HG03520 (cell line): ENCODE measurements around the gene SLC47A2.
"Not testable (repeated sequence)": the region's sequence is repeated elsewhere in the genome, so short reads cannot be mapped to it uniquely, and the experiment has no call there.

ENCODE experiments used
- ATAC-seq: cut with Tn5 transposase; IDR thresholded peaks from one replicate; pipeline ENCODE4 v1.9.1; 2021; ENCODE audit warnings: mild to moderate bottlenecking, moderate library complexity; ENCODE audit not compliant: unreplicated experiment

The SLC47A2 gene, protein sequence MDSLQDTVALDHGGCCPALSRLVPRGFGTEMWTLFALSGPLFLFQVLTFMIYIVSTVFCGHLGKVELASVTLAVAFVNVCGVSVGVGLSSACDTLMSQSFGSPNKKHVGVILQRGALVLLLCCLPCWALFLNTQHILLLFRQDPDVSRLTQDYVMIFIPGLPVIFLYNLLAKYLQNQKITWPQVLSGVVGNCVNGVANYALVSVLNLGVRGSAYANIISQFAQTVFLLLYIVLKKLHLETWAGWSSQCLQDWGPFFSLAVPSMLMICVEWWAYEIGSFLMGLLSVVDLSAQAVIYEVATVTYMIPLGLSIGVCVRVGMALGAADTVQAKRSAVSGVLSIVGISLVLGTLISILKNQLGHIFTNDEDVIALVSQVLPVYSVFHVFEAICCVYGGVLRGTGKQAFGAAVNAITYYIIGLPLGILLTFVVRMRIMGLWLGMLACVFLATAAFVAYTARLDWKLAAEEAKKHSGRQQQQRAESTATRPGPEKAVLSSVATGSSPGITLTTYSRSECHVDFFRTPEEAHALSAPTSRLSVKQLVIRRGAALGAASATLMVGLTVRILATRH

DNA sequence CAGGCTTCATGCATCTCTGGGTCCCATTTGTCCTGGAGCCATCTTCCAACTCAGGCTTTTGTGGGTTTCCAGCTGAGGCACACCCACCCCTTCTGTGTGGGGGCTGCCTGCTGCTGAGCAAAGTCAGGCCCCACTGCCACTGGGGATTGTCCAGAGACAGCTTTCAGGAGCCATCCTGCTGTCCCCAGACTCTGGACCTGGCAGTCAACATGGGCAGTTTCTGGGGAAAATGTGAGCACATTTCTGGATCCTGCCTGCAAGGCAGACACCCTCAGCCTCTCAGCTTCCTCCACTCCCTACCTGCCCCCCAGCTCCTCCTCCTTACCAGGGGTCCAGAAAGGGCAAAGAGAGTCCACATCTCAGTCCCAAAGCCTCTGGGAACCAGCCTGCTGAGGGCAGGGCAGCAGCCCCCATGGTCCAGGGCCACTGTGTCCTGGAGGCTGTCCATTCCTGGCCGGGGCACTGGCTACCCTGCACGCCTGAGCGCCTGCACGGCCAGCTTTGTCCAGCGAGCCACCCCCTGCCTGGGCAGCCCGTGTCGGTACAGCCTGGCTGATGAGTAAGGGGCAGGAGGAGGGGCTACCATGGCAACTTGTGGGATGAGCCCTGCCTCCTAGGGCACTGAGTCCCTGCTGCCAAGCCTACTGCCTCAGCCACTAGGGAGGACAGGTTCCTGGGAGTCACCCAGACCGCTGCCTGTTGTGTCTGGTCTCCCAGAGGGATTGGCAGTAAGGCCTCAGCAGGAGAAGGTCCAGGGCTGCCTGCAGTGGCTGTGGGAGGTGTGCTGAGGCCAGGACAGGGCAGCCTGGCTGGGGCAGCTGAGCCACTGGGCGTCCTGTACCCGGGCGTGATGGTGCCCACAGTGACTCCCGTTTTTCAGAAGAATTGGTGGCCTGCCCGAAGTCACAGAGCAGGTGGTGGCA is at the start of gene SLC47A2:
TSS of gene SLC47A2 (minus strand) at position 477 of the 923 bp plus-strand sequence. CDS start at position 448, 29 bp downstream.
- no peak for ATAC-seq

DNA sequence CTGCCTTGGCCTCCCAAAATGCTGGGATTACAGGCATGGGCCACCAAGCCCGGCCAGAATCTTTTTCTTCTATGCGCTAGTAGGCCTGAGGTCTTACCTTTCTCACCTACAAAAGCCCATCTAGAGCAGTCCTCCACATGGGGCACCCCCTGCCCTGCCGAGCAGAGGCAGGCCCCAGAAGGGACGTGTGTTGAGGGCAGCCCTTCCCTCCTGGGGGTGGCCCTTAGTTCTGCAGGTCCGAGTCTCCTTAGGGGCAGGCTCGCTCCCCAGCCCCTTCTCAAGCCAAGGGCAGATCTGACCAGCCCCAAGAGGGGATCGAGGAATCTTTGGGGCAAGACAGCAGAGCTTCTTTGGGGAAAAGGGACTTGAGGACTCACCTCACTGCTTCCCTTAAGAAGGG is 49.6 kb upstream of the SLC47A2 start:
- no peak for ATAC-seq

DNA sequence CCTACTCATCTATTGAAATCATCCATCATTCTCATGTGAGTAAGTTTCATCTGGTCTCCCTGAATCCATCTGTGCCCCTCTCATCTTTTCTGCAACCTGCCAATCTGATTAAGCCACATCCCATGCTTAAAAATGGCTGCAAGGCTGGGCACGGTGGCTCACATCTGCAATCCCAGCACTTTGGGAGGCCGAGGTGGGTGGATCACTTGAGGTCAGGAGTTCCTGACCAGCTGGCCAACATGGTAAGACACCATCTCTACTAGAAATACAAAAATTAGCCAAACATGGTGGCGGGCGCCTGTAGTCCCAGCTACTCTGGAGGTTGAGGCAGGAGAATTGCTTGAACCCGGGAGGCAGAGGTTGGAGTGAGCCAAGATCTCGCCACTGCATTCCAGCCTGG is 47.6 kb upstream of the SLC47A2 start:
- ATAC-seq = not testable (repeated sequence)

DNA sequence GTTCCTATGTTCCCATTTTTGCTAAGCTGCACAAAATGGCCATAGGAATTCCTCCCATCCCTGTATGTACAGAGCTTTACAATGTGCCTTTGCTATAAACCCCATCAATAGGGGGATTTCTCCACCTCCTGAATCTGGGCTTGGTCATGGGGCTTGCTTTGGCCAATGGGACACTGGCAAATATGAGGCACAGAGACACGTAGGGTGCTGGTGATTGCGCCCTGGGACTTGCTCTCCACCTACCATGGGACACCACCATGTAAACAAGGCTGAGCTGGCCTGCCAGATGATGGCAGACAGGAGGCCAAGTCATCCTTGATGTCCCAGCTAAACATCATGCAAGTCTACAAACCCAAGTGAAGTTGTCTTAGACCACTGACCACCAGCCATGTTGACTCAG is 47.0 kb upstream of the SLC47A2 start:
- ATAC-seq = no peak

DNA sequence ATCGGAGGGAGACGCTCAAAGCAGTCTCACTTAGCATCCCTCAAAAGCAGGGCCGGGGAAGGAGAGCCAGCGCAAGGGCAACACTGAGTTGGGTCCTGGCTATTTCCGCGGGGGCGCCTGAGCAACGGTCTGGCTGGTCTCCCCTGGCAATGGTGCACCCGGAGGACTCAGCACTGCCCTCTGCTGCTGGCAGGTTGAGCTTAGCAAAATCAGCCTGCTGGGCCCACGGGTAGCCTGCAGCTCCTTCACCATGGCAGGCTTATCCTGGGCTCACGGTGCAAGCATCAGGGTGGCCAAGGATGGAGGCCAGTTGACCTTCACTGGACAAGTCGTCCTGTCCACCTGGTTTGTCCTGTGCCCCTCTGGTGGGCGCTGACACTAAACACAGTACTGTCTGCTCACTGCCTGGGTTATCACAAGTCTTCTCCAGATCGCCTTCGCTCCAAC is 46.2 kb upstream of the SLC47A2 start:
- no peak for ATAC-seq

DNA sequence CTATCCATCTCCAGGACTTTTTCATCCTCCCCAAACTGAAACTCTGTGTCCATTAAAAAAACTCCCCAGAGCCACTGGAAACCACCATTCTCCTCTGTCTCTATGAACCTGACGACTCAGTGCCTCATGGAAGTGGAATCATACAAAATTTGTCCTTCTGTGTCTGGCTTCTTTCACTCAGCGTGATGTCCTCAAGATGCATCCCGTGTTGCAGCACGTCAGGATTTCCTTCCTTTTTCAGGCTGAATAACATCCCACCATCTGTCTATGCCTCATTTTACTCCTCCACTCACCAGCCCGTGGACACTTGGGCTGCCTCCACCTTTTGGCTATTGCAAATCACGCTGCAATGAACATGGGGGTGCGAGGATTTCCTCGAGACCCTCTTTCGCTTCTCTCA is 44.4 kb upstream of the SLC47A2 start:
- ATAC-seq = no peak

DNA sequence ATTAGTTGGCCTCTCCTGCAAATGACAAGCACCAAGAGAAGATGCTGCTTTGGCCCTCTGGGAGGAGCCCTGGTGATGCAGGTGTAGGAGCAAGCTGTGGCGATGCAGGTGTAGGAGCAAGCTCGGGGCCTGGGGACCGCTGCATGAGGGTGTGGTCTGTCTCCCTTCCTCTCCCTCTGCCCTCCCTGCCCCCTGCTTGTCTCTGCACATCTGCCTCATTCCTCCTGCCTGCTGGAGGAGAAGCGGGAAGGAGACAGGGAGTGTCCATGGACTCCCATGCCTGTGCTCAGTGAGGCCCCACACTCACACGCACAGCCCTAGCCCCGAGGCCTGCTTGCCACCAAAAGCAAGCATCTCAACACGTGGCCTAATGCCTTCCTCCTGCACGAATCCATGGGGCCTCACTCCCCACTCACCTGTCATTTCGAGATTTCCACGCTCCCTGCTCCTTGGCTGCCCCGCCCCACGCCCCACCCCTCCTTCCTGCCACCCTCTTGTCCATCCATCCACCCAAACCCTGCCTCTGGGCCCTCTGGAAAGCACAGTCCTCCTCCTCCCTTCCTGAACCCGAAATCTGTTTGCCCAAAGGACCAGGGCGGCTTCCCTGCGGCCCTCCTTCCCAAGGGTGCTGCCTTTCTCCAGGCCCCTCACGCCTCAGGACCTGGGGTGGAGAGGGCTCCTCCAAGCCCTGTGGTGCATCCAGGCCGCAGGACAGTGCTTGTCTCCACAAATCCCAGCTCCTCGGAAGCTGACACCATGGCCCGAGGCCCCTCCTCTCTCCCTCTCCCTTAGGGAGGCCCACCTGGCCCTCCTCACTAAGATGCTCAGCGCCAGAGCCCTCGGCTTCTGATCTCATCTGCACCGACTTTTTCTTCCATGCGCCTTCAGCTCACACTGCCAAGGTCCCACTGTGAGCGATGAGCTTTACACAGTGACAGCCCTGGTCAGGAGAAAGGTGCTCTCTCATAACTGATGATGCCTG is 43.5 kb upstream of the SLC47A2 start:
- ATAC-seq = no peak

DNA sequence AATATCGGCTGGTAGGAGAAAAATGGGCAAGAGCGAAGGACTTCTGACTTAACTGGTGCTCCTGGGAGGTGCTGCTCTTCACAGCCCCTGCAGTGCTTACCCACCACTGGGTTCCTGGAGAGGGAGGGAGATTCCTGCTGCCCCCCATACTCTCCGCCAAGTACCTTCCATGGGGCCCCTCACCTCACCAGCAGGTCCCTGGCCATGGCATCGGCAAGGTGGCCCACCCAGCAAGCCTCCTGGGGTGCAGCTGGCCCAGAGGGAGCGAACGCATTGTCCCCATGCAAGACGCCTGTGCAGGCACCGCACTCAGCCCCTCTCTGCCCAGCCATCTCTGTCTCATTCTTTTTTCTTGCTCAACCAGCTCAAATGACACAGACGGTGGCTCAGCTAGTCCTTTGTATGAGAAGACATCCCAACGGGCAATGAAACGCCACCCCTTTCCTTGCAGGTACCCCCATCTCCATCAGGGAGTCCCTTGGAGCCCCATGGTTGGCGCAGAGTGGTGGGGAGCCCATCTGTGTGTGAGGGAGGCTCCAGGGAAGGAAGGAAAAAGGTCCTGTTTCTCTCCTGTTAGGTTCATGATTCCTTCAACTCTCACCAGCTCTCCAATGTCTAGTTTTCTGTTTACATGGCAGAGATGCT is 41.3 kb upstream of the SLC47A2 start:
- ATAC-seq = no peak

DNA sequence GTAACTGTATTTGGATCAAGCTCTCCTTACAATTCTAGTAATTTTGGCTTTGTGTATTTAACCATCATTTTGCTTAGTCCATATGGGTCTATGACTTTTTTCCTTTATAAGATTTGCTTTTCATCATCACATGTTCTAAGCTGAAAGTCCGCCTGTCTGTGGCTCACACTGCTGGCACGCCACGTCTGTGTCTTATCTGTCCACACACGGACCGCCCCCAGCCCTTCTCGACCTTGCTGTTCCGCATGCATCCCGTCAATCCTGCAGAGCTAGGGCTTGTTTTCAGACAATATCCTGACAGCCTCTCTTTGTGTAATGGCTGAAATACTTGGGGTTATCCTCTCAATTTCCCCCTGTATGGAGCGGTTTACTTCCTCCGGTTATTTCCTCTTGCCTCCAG is 40.2 kb upstream of the SLC47A2 start:
- ATAC-seq = no peak

DNA sequence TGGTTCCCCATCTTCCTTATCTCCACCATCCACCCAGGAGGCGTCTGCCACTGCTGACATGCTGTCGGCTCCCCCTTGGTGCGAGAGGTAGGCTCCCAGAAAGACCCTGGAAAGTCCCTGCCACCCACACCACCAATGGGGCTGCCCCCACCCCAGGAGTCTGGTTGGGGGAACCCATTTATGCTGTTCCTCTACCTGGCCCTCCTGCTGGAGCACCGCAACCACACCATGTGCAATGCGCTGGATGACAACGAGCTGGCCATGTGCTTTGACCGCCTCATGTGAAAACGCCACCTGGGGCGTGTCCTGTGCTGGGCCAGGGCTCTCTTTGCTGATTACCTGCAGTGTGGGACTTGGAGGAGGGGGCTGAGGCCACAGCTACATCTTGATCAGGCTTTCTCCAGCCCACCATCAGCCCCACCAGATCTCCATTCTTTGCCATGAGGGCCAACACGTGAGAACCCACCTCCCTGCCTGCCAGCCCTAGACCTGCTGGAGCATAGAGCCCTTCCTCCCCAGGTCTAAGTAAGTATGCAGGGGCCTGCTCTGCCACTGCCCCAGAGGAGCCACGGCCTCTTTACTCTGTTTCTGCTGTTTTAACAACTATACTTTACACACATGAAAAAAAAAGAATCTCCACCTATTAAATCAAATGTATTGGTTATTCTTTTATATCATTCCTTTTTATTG is 39.6 kb upstream of the SLC47A2 start:
- no peak for ATAC-seq

DNA sequence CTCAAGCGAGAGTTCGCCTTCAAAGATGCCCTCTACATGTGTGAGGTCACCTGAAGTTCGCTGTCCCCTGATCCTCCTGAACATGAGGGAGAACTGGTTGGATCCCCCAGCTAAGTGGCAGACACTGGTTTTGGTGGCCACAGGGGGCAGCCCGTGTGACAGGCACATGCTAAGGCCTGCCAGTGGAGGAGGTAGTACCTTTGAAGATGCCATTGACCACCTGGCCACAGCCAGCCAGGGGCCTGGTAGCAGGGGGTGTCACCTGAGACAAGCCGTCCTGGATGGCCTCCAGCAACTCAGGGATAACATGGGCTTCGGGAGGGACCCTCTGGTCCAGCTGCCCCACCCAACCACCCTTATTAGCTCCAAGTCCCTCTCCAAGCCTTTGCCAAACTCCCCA is 39.0 kb upstream of the SLC47A2 start:
- no peak for ATAC-seq

DNA sequence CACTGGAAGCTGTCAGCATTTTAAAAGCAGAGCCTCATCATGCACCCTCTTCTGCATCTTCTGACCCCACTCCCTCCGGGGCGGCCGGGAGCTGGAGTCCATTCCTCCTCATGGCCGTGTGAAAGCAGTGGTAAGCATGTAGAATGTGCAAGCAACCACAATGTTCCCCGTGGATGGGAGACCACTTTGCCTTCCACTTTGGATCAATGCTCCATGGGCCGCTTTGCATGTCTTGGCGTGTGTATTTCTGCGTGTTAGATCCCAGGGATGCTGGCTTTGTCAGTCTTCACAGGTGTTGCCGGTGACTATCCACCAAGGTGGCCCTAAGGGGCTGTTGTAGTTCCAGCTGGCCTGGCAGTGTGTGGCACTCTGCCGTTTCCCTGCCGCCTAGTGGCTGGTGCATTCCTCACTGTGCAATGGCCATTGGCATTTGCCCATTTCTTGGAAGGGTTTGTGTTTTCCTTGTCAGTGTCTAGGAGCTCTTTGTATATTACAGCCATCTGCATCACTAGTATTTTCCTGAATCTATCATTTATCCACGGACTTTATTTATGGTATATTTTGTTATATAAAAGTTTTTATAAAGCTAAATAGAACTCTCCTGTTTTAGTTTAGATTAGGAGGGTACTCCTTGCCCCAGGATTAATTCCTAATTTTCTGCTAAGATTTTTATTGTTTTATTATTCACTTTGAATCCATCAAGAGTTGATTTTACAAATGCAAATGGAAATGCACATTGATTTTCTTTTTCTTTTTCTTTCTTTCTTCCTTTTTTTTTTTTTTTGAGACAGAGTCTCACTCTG is 37.5 kb upstream of the SLC47A2 start:
- ATAC-seq = no peak

DNA sequence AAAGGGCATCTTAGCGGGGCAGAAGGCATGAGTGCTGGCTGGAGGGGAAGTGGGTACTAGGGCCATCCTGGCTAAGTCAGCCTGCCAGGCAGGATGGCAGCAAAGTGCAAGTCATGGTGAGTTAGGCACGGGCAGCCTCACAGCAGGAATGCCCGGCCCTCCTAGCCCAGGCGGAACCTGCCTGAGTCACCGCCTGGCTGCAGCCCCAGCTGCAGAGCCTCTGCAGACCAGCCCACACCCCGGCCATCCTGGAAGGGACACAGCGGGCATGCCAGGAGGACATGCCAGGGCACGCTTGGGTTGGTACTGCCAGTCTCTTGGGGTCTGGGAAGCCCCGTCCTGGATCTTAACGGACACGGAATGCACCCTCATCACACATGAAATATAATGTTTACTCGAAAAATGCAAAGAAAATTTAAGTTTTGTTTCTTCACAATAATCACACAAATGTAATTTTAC is 36.7 kb upstream of the SLC47A2 start:
- no peak for ATAC-seq

DNA sequence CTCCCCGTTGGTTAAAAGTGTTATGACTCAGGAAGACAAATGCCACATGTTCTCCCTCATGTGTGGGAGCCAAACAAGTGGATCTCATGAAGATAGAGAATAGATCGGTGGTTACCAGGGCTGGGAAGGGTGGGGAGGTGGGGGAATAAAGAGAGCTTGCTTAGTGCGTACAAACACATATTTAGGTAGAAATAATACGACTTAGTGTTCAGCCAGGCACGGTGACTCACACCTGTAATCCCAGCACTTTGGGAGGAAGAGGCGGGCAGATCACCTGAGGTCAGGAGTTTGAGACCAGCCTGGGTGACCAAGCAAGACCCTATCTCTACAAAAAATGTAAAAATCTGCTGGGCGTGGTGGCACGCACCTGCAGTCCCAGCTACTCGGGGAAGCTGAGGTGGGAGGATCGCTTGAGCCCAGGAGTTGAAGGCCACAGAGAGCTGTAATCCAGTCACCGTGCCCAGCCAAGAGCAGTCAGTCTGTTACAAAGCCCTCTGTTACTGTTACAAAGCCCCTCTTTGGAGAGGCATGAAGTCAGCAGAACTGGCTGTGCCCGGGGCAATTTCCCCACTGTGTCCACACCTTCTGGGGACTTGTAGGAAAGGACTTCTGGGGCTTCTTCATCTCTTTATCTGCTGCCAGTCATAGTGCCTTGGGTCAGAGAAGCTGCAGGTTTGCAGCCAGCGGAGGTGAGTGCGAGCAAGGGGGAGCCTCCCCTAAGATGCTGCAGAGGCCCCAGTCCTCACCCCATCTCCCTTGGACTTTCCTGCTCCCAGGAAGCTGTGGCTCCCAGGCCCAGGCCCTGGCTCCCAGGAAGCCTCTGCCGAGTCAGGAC is 36.0 kb upstream of the SLC47A2 start:
- ATAC-seq = no peak

DNA sequence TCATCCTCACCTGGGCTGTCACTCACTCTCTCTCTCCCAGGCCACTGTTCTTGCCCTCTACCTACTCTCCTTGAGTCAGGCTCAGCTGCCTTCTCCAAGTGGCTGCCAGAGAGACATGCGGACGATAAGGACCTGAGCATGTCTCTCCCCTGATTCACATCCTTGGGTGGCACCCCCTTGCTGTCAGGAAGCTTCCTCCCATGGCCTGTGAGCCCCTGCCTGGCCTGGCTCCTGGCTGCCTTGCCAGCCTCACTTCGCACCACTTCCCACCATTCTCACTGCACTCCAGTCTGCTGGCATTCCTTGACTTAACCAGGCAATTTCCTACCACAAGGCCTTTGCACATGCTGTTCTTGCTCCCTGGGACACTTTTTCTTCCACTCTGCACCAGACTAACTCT is 34.5 kb upstream of the SLC47A2 start:
- ATAC-seq = no peak

DNA sequence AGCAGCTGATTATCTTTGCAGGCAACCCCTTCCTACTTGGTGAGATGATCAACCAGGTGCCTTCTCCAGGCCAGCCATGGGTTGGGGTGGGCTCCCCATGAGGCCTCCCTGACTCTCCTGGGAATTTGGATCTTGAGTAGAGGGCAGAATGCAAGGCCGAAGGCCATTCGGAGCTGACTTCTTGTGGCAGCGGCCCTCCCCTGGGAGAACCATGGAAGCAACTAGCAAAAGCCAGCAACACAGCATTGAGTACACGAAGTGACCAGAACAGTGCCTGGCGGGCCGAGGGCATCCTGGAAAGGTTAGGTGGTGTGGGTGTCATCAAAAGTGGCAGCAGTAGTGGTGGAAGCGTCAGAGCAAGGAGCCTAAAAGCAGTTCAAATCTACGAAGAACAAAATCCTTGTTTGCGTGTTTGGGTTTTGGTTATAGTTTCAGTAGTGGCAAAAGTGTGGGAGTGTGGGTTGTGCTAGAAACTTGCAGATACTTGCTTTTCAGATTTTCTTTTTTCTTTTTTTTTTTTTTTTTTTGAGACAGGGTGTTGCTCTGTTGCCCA is 33.7 kb upstream of the SLC47A2 start:
- no peak for ATAC-seq

DNA sequence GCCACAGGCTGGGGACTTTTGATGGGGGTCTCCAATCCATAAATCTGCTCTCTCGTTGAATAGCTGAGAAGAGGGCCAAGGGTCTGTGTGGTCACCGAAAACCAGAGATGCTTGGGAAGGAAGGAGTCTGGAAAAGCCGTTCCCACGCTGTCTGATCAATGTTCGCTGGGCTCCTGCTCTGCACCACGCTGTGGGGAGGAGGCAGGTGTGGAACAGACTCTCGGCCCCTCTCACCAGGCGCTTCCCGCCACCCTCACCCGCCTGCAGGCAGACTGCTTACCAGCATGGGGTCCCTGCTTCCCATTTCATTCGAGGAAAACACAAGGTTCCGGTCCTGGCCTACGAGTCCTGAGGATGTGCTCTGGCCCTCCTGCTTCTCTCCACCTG is 32.4 kb upstream of the SLC47A2 start:
- ATAC-seq = no peak
